SJCRH30 (cell line): Measurements from ENCODE around the gene PDPN. TPM values are rescaled to one million over a fixed set of nuclear protein-coding genes. Genes with fewer than 3 reads are reported as not detected.

Experiments used
- DNase-seq, 2 experiments: peaks; one replicate each; pipeline ENCODE4 v3.0.0-alpha.2; 2015 to 2020
- H3K27ac ChIP-seq: fragments of 250-450 bp; sonication (Bioruptor Pico); 2 replicates; pipeline ENCODE4 v1.5.1; 2020; ENCODE audit warnings: mild to moderate bottlenecking, moderate library complexity
- H3K27me3 ChIP-seq: fragments of 250-450 bp; sonication (Bioruptor Pico); 2 replicates; pipeline ENCODE4 v1.5.1; 2020; ENCODE audit warnings: mild to moderate bottlenecking, moderate library complexity
- H3K36me3 ChIP-seq: fragments of 250-450 bp; sonication (Bioruptor Pico); 2 replicates; pipeline ENCODE4 v1.5.1; 2020; ENCODE audit warnings: mild to moderate bottlenecking, moderate library complexity
- H3K4me1 ChIP-seq: fragments of 250-450 bp; sonication (Bioruptor Pico); 2 replicates; pipeline ENCODE4 v1.5.1; 2020; ENCODE audit warnings: mild to moderate bottlenecking, moderate library complexity
- H3K4me3 ChIP-seq: fragments of 250-450 bp; sonication (Bioruptor Pico); 2 replicates; pipeline ENCODE4 v1.5.1; 2020; ENCODE audit warnings: mild to moderate bottlenecking, moderate library complexity
- H3K9me3 ChIP-seq: fragments of 250-450 bp; sonication (Bioruptor Pico); replicated peaks from 2 replicates; pipeline ENCODE4 v1.5.1; 2020; ENCODE audit warnings: mild to moderate bottlenecking, moderate library complexity
- total RNA-seq: library from RNA; depleted of rRNA; stranded (reverse); fragments of >200 nt; shearing (Covaris generic); gene quantifications from 2 replicates; pipeline ENCODE4 v1.2.3, GENCODE V29; 2014

Gene PDPN
- total RNA-seq, 1 experiment from 2014 or later = not detected

DNA sequence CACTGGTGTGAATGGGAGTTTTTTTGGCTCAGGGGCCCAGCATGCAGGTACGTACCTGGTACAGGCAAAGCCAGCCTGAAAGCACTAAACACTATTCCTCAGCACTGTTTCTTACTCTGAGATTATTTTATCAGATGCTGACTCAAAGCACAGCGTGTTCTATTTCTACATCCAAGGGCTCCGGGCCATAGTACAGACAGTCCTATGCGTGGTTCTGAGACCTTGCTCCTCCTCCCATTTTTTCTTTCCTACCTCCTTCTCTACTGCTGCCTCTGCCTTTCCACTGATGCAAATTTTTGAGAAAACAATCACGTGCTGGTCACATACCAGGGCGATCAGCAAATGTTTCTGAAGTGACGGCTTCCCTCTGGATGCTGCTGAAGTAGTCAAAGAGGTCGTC is 36.3 kb downstream of the PDPN start:
- Histone ChIP-seq H3K4me1 (no peaks in the 10 kb centered on the region), H3K27me3 (peaks cover 11% of the 10 kb centered on the region), H3K27ac (no peak overlapping the region), H3K4me3 (no peak overlapping the region), H3K36me3 (no peaks in the 10 kb centered on the region), H3K9me3 (no peaks in the 10 kb centered on the region)
- no peak for DNase-seq

DNA sequence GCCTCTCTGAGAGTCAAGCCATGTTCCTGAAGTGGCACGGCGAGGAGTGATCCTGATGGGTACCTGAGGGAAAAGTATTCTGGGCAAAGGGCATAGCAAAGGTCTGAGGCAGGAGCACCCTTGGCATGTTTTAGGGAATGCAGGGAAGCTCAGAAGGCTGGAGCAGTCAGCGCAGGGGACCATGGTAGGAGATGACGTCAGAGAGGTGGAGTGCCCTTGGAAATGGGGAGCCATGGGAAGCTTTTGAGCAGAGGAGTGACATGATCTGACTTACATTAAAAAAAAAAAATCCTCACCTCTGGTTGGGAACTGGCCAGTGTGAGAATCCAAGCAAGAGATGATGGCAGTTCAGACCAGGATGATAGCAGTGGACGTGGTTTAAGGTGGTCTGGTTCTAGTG is 37.2 kb downstream of the PDPN start:
- Histone ChIP-seq H3K4me1 (no peaks in the 10 kb centered on the region), H3K9me3 (no peaks in the 10 kb centered on the region), H3K36me3 (no peaks in the 10 kb centered on the region), H3K27me3 (peaks cover 11% of the 10 kb centered on the region), H3K27ac (no peak overlapping the region), H3K4me3 (no peak overlapping the region)
- DNase-seq = no peak

DNA sequence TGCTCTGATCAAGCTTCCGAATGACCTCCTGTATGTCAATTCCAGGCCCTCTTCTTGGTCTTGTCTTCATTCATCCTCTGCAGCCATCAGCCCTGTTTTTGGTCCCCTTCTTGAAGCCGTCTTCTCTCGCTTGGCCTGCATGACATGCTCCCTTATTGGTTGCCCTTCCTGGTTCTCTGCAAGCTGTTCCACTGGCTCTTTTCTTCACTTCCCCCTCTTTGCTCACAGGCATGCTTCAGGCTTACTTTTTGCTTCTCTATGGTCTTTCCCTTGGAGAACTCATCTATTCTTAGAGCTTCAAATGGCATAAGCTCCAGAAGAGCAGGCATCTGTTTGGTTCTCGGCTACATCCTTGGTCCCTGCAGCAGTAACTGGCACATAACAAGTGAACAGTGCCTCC is 38.8 kb downstream of the PDPN start:
- Histone ChIP-seq H3K36me3 (no peaks in the 10 kb centered on the region), H3K27ac (no peak overlapping the region), H3K4me1 (no peaks in the 10 kb centered on the region), H3K4me3 (no peak overlapping the region), H3K27me3 (peaks cover 13% of the 10 kb centered on the region), H3K9me3 (no peaks in the 10 kb centered on the region)
- no peak for DNase-seq

DNA sequence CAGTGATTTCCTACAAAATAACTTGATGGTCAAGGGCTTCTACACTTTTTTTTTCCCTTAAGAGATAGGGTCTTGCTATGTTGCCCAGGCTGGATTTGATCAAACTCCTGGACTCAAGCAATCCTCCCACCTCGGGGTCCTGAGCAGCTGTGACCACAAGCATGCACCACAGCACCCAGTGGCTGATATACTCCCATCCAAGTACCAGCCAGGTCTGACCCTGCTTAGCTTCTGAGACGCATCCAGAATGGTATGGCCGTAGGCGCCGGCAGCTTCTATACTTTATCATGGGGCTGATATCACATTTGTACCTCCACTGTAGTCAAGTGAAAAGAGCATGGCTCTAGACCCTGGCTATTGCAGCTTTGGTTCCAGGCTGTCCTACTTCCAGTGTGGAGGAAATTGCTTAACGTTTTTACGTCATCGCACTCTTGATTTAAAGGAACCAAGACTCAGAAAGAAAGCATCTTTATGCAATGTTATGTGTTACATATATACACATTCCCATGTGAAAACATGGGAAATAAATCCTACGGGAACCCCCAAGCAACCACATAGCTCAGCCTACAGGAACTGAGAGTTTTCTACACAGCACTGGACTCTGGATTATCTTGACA is 39.5 kb downstream of the PDPN start:
- Histone ChIP-seq H3K36me3 (no peaks in the 10 kb centered on the region), H3K27ac (no peak overlapping the region), H3K4me3 (no peak overlapping the region), H3K9me3 (no peaks in the 10 kb centered on the region), H3K4me1 (no peaks in the 10 kb centered on the region), H3K27me3 (peaks cover 9% of the 10 kb centered on the region; the same call in 1 of the 2 replicates)
- no peak for DNase-seq

DNA sequence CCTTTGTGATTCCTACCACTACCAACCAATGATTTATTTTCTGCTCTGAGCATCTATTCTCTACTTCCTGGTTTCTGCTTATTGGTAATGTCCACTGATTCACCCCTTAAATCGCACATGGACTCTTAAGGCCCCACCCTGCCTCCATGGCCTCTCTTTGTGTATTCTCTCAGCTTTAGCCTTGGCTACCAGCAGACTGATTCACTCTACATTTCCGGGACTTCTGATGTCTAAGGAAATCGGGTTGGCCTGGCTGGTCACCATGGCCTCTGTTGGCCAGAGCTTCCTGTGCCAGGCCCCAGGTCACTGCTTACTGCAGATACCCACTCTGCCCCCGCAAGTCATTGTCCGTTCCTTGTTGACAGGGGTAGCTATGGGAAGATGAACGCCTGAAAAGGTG is 40.9 kb downstream of the PDPN start:
- DNase-seq = no peak
- Histone ChIP-seq H3K27ac (no peak overlapping the region), H3K9me3 (no peaks in the 10 kb centered on the region), H3K4me1 (no peaks in the 10 kb centered on the region), H3K36me3 (no peaks in the 10 kb centered on the region), H3K27me3 (0 out of 2 replicates have a peak, but pooled peaks cover 3% of the 10 kb centered on the region), H3K4me3 (no peak overlapping the region)

DNA sequence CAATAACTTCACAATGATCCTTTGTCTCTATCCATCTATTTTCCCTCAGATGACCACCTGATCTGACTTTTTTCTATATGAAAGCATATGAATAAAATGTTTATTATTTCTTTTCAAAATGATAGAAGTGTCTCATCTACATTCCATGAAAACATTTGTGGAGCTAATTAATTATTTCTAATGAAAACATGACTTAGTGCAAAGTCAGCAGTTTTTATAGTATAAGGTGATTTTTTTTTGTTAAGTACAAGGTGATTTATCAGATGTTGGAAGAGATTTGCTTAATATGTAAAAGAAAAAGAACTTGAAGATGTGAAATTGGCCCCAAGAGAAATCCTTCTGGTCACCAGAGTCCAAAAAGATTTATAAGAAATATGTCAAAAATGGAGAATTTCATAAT is 43.5 kb downstream of the PDPN start:
- H3K9me3 ChIP-seq = no peaks in the 10 kb centered on the region
- no peak overlapping the region for H3K27ac ChIP-seq
- H3K4me3 ChIP-seq = no peak overlapping the region
- no peak for DNase-seq
- H3K27me3 ChIP-seq = 0 out of 2 replicates have a peak, but pooled peaks cover 3% of the 10 kb centered on the region
- H3K4me1 ChIP-seq = no peaks in the 10 kb centered on the region
- no peaks in the 10 kb centered on the region for H3K36me3 ChIP-seq

DNA sequence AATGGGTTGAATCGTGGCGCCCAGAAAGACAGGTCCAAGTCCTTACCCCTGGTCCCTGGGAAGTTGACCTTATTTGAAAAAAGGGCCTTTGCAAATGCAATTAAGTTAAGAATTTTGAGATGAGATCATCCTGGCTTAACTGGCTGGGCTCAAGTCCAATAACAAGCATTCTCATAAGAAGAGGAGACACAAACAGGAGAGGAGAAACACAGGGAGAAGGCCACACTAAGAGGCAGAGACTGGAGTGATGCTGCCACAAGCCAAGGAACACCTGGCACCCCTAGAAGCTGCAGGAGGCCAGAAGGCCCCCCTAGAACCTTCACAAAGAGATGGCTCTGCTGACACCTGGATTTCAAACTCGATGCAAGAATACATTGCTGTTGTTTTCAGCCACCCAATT is 44.6 kb downstream of the PDPN start:
- no peaks in the 10 kb centered on the region for H3K9me3 ChIP-seq
- DNase-seq = no peak
- 0 out of 2 replicates have a peak, but pooled peaks cover 3% of the 10 kb centered on the region for H3K27me3 ChIP-seq
- H3K36me3 ChIP-seq = no peaks in the 10 kb centered on the region
- no peaks in the 10 kb centered on the region for H3K4me1 ChIP-seq
- no peak overlapping the region for H3K4me3 ChIP-seq
- H3K27ac ChIP-seq = no peak overlapping the region

DNA sequence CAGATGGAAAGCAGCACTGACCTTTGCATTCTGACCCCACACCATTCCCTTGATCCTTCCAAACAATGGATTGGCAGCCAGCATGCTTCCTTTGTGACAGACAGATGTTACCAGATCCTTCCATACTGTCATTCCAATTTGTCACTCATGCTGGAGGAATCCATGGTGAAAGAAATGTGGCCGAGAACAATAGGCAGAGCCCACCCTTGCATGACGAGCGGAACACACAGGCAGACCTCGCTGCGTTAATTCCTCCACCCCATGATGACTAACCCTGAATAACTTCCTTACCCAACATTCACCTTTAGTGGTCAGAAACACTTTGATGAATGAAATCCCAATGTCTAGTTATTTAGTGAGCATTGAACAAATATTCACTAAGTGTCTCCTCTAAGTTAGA is 45.1 kb downstream of the PDPN start:
- no peak for DNase-seq
- no peak overlapping the region for H3K4me3 ChIP-seq
- H3K9me3 ChIP-seq = no peaks in the 10 kb centered on the region
- H3K27ac ChIP-seq = no peak overlapping the region
- no peaks in the 10 kb centered on the region for H3K36me3 ChIP-seq
- H3K27me3 ChIP-seq = 0 out of 2 replicates have a peak, but pooled peaks cover 3% of the 10 kb centered on the region
- no peaks in the 10 kb centered on the region for H3K4me1 ChIP-seq

DNA sequence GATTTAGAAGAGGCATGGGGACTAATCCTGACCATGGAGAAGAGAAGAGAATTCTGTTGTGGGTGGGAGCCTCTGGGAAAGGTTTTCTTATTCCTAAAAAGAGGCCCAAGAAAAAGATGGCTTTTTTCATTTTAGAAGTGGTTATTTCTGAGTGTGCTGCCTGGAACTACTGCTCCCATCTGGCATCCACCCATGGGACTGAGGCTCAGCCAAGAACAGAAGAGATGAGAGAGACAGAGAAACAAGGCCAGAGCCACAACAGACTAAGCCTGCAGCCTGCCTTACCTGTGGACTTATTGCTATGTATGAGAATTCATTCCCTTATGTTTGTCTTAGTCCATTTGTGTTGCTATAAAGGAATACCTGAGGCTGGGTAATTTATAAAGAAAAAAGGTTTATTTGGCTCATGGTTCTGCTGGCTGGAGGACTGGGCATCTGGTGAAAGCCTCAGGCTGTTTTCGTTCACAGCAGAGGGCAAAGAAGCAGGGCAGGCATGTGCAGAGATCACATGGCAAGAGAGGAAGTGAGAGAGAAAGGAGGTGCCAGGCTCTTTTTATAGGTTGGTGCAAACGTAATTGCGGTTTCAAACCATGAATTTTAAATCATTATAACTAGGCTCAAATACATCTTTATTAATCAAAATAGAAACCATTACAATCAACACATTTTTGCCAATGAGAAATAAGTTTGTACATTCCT is 58.8 kb downstream of the PDPN start:
- Histone ChIP-seq H3K9me3 (0 out of 2 replicates have a peak, but pooled peaks cover 3% of the 10 kb centered on the region), H3K36me3 (no peaks in the 10 kb centered on the region), H3K4me3 (no peak overlapping the region), H3K27me3 (no peaks in the 10 kb centered on the region), H3K4me1 (no peaks in the 10 kb centered on the region), H3K27ac (no peak overlapping the region)
- DNase-seq = no peak

DNA sequence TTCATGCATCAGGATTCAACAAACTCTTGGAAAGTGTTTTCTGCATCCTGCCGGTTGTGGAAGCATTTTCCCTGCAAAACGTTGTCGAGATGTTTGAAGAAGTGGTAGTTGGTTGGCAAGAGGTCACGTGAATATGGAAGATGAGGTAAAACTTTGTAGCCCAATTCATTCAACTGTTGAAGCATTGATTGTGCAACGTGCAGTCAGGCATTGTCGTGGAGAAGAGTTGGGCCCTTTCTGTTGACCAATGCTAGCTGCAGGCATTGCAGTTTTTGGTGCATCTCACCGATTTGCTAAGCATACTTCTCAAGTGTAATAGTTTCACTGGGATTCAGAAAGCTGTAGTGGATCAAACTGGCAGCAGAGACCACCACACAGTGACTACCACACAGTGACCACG is 59.4 kb downstream of the PDPN start:
- Histone ChIP-seq H3K27me3 (no peaks in the 10 kb centered on the region), H3K9me3 (peaks cover 3% of the 10 kb centered on the region; the same call in 1 of the 2 replicates), H3K36me3 (no peaks in the 10 kb centered on the region), H3K4me3 (no peak overlapping the region), H3K4me1 (no peaks in the 10 kb centered on the region), H3K27ac (no peak overlapping the region)
- no peak for DNase-seq

DNA sequence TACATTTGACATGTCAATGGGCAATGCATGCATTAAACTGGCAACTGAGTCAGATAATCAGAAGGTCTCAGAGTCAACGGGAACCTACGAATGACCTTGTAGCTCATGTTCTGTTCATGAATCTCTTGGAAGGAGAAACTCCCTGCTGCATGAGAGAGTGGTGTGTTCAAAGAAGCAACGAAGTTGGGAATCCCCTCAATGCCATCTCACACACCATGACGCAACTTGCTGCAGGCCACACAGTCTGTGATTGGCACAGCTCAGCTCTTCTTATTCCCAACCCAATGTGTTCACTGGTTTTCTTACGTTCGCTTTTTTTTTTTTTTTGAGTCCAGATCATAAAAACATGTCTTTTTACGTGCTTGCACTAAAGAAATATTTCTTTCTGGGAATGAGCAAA is 62.9 kb downstream of the PDPN start:
- Histone ChIP-seq H3K4me3 (no peak overlapping the region), H3K27me3 (no peaks in the 10 kb centered on the region), H3K4me1 (no peaks in the 10 kb centered on the region), H3K9me3 (no peaks in the 10 kb centered on the region; the same call in 1 of the 2 replicates), H3K27ac (no peak overlapping the region), H3K36me3 (no peaks in the 10 kb centered on the region)
- DNase-seq = no peak

DNA sequence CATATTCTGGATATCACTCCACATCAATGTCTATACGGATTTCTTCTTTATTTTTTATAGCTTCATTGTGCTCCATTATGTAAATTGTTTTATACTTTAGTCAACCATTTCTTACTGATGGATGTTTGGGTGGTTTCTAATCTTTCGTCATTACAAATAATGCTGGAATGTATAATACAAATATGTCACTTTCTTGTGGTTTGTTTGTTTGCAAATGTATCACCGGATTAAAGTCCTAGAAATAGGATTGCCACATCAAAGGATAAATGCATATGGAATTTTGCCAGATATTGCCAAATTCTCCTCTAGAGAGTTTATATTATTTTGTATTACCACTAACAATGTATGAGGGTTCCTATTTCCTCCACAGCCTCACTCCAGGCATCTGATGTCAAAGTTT is 67.6 kb downstream of the PDPN start:
- Histone ChIP-seq H3K36me3 (no peaks in the 10 kb centered on the region), H3K4me3 (no peak overlapping the region), H3K4me1 (no peaks in the 10 kb centered on the region), H3K27ac (no peak overlapping the region), H3K27me3 (no peaks in the 10 kb centered on the region), H3K9me3 (no peaks in the 10 kb centered on the region; the same call in 1 of the 2 replicates)
- no peak for DNase-seq

DNA sequence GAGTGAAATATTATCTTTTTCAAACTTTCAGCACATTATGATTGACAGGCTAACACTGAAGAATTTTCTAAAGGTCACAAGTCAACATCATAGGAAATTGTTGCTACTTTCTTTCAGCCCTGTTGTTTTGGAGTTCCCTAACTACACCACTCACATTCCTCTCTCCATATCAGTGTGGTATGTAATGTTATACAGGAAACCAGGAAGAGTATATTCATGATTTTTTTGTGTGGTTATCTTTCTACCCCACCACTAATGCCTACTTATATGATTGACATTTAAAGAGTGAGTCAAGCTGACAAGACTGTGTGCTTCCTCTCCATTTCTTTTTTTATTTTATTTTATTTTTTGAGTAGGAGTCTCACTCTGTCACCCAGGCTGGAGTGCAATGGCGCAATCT is 68.6 kb downstream of the PDPN start:
- Histone ChIP-seq H3K27me3 (no peaks in the 10 kb centered on the region), H3K4me1 (no peaks in the 10 kb centered on the region), H3K36me3 (no peaks in the 10 kb centered on the region), H3K9me3 (no peaks in the 10 kb centered on the region; the same call in 1 of the 2 replicates), H3K4me3 (no peak overlapping the region), H3K27ac (no peak overlapping the region)
- no peak for DNase-seq

DNA sequence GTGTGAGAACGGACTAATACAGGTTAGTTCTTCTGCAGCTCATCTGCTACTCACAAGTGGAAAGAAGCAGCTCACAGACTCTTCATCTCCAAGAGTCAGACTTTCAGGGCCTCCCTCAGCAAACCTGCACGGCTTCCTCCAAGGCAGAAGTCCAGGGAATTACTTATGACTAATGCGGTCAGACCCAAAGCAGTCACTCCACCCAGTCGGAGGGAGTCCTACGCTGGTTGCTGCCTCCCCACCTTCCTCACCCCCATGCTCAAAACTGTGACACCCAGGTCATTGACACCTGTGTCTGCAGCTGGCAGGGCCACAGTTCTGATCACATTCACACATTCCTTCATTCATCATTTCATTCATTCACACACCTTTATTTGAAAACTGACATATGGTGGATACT is 77.9 kb downstream of the PDPN start:
- H3K27ac ChIP-seq = no peak overlapping the region
- H3K27me3 ChIP-seq = no peaks in the 10 kb centered on the region; the same call in 1 of the 2 replicates
- H3K9me3 ChIP-seq = no peaks in the 10 kb centered on the region
- no peak for DNase-seq
- H3K4me1 ChIP-seq = no peaks in the 10 kb centered on the region
- no peak overlapping the region for H3K4me3 ChIP-seq
- H3K36me3 ChIP-seq = no peaks in the 10 kb centered on the region

DNA sequence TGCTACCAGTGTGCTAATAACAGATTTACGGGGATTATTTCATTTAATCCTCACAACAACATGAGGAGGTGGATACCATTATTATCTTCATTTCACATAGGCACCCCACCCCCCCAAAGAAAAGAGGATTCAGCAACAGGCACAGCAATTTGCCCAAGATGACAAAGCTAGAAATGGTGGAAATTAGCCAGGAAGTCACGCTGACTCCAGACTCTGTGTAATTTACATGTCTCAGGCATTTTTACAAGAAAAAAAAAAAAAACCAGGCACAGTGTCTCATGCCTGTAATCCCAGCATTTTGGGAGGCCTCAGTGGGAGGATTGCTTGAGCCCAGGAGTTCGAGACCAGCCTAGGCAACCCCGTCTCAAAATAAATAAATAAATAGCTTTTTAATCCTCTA is 78.9 kb downstream of the PDPN start:
- DNase-seq = no peak
- no peak overlapping the region for H3K27ac ChIP-seq
- H3K4me3 ChIP-seq = no peak overlapping the region
- no peaks in the 10 kb centered on the region for H3K9me3 ChIP-seq
- no peaks in the 10 kb centered on the region for H3K36me3 ChIP-seq
- no peaks in the 10 kb centered on the region; the same call in 1 of the 2 replicates for H3K27me3 ChIP-seq
- H3K4me1 ChIP-seq = no peaks in the 10 kb centered on the region

DNA sequence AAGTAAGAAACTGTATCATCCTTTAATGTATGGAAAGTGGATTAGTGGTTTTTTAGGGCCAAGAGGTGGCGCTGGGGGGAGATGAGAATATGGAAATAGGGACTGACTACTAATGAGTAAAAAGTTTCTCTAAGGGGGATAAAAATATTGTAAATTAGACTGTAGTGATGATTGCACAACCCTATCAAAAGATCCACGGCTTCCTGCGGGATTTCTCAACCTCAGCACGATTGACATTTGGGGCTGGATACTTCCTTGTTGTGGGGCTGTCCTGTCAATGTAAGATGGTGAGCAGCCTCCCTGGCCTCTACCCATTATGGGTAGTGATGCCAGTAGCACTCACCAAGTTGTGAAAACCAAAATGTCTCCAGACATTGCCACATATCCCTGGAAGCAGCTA is 80.3 kb downstream of the PDPN start:
- Histone ChIP-seq H3K27me3 (no peaks in the 10 kb centered on the region; the same call in 1 of the 2 replicates), H3K27ac (no peak overlapping the region), H3K9me3 (no peaks in the 10 kb centered on the region), H3K36me3 (no peaks in the 10 kb centered on the region), H3K4me1 (no peaks in the 10 kb centered on the region), H3K4me3 (no peak overlapping the region)
- DNase-seq = no peak
